Measurements from ENCODE around the gene SUMO2. TPM values are rescaled to one million over a fixed set of nuclear protein-coding genes. Genes with fewer than 3 reads are reported as not detected.
A peak's percentile ranks its signal among the peaks of the same experiment; 100 is the strongest.
"Not testable (repeated sequence)": the region's sequence is repeated elsewhere in the genome, so short reads cannot be mapped to it uniquely, and the experiment has no call there.

SUMO2 gene
- total and polyA plus RNA-seq, 2 experiments from 2014 or later = 112 to 424 TPM

- H3K4me1 ChIP-seq (ENCODE audit: insufficient read depth) = no peaks in the 10 kb centered on the region
Observed at GRCh38 chr17:75168998-75169397, 13.8 kb downstream of the SUMO2 start.

DNA sequence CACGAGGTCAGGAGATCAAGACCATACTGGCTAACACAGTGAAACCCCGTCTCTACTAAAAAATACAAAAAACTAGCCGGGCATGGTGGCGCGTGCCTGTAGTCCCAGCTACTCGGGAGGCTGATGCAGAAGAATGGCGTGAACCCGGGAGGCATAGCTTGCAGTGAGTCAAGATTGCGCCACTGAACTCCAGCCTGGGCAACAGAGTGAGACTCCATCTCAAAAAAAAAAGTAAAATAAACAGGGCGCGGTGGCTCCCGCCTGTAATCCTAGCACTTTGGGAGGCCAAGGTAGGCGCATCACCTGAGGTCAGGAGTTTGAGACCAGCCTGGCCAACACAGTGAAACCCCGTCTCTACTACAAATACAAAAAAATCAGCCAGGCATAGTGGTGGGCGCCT, 18.2 kb downstream of the SUMO2 start:
- not testable (repeated sequence) for H3K27ac ChIP-seq; H3K9me2 ChIP-seq (replicated peaks; ENCODE audit: insufficient read depth); H2AFZ ChIP-seq; H3K27me3 ChIP-seq; H3K4me2 ChIP-seq; H3K36me3 ChIP-seq (replicated peaks; ENCODE audit: insufficient read depth, low read depth); H3K9me3 ChIP-seq (ENCODE audit: low read depth); H3K4me1 ChIP-seq (ENCODE audit: insufficient read depth); DNase-seq (ENCODE audit: low spot score); H3K4me3 ChIP-seq
- Histone ChIP-seq H4K20me1 (ENCODE audit: insufficient read depth, poor library complexity, severe bottlenecking) (peaks cover 14% of the 10 kb centered on the region), H3K79me2 (peaks cover 12% of the 10 kb centered on the region)
- 98% methylated on average over 15 of the region's 15 CpGs for WGBS (ENCODE audit: low lambda C conversion rate, missing lambda C conversion rate)

More at GRCh38 chr17:75168998-75169397, 13.8 kb downstream of the SUMO2 start:
- 98% methylated on average over 4 of the region's 4 CpGs for WGBS (ENCODE audit: low lambda C conversion rate, missing lambda C conversion rate)
- Histone ChIP-seq H3K4me2 (no peak overlapping the region), H3K27me3 (no peaks in the 10 kb centered on the region), H3K9me2 (replicated peaks; ENCODE audit: insufficient read depth) (no peaks in the 10 kb centered on the region), H3K27ac (no peak overlapping the region), H3K79me2 (peaks cover 52% of the 10 kb centered on the region), H3K4me3 (no peak overlapping the region), H3K36me3 (replicated peaks; ENCODE audit: insufficient read depth, low read depth) (no peaks in the 10 kb centered on the region), H3K9me3 (ENCODE audit: low read depth) (no peaks in the 10 kb centered on the region), H2AFZ (no peak overlapping the region), H4K20me1 (ENCODE audit: insufficient read depth, poor library complexity, severe bottlenecking) (peaks cover 37% of the 10 kb centered on the region)
- TF ChIP-seq, protein P1, sequence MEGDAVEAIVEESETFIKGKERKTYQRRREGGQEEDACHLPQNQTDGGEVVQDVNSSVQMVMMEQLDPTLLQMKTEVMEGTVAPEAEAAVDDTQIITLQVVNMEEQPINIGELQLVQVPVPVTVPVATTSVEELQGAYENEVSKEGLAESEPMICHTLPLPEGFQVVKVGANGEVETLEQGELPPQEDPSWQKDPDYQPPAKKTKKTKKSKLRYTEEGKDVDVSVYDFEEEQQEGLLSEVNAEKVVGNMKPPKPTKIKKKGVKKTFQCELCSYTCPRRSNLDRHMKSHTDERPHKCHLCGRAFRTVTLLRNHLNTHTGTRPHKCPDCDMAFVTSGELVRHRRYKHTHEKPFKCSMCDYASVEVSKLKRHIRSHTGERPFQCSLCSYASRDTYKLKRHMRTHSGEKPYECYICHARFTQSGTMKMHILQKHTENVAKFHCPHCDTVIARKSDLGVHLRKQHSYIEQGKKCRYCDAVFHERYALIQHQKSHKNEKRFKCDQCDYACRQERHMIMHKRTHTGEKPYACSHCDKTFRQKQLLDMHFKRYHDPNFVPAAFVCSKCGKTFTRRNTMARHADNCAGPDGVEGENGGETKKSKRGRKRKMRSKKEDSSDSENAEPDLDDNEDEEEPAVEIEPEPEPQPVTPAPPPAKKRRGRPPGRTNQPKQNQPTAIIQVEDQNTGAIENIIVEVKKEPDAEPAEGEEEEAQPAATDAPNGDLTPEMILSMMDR (IDR thresholded peaks at IDR 0.05; ENCODE audit: poor library complexity) = no peak
- TF ChIP-seq EZH2 (IDR thresholded peaks at IDR 0.05; ENCODE audit: borderline replicate concordance) (no peak), EZH2phosphoT487 (IDR thresholded peaks at IDR 0.05; ENCODE audit: low read depth, severe bottlenecking, unreplicated experiment) (no peak)
- no peak for DNase-seq (ENCODE audit: low spot score)

DNA sequence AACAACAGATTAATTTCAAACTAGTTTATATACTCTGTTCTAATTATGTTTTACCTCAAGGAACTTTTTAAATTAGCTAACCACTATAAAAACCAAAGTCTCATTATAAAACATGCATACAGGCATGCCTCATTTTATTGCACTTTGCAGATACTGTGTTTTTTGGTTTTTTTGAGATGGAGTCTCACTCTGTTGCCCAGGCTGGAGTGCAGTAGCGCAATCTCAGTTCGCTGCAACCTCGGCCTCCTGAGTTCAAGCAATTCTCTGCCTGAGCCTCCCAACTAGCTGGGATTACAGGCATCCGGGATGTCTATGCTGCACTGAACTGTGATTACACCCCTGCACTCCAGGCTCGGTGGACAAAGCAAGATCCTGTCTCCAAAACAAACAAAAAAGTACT, 19.7 kb downstream of the SUMO2 start:
- TF ChIP-seq, protein P1 (IDR thresholded peaks at IDR 0.05; ENCODE audit: poor library complexity) = no peak
- TF ChIP-seq EZH2 (IDR thresholded peaks at IDR 0.05; ENCODE audit: borderline replicate concordance) = no peak
- TF ChIP-seq EZH2phosphoT487 (IDR thresholded peaks at IDR 0.05; ENCODE audit: low read depth, severe bottlenecking, unreplicated experiment) = no peak
- WGBS (ENCODE audit: low lambda C conversion rate, missing lambda C conversion rate) = 92% methylated on average over 5 of the region's 5 CpGs
- Histone ChIP-seq H2AFZ (no peak overlapping the region), H3K4me2 (no peak overlapping the region), H4K20me1 (ENCODE audit: insufficient read depth, poor library complexity, severe bottlenecking) (no peaks in the 10 kb centered on the region), H3K36me3 (replicated peaks; ENCODE audit: insufficient read depth, low read depth) (no peaks in the 10 kb centered on the region), H3K4me1 (ENCODE audit: insufficient read depth) (no peaks in the 10 kb centered on the region), H3K9me3 (ENCODE audit: low read depth) (no peaks in the 10 kb centered on the region), H3K27me3 (no peaks in the 10 kb centered on the region), H3K4me3 (no peak overlapping the region), H3K9me2 (replicated peaks; ENCODE audit: insufficient read depth) (no peaks in the 10 kb centered on the region), H3K79me2 (no peaks in the 10 kb centered on the region), H3K27ac (no peak overlapping the region)
- no peak for DNase-seq (ENCODE audit: low spot score)

DNA sequence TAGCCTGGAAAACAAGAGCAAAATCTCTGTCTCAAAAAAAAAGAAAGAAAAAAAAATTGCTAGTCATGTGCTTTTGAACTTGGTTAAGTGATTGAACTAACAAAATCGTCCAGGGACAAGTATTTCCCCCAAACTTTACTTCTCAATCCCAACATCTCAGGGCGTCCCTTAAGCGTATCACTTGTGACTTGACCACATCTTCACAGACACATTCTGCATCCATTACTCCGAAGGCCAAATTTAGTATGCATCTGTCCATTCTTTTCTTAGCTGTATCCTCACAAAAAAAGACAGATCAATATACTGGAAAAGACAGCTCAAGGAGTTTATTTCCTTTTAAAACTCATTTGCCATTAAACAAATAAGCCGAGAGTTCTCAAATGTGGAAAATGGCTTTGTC, 22.5 kb downstream of the SUMO2 start:
- H3K79me2 ChIP-seq = no peaks in the 10 kb centered on the region
- no peaks in the 10 kb centered on the region for H3K36me3 ChIP-seq (replicated peaks; ENCODE audit: insufficient read depth, low read depth)
- TF ChIP-seq EZH2 (IDR thresholded peaks at IDR 0.05; ENCODE audit: borderline replicate concordance) (no peak), EZH2phosphoT487 (IDR thresholded peaks at IDR 0.05; ENCODE audit: low read depth, severe bottlenecking, unreplicated experiment) (no peak)
- TF ChIP-seq, protein P1 (IDR thresholded peaks at IDR 0.05; ENCODE audit: poor library complexity) = no peak
- H3K9me2 ChIP-seq (replicated peaks; ENCODE audit: insufficient read depth) = no peaks in the 10 kb centered on the region
- H3K27me3 ChIP-seq = no peaks in the 10 kb centered on the region
- no peaks in the 10 kb centered on the region for H3K9me3 ChIP-seq (ENCODE audit: low read depth)
- no peaks in the 10 kb centered on the region for H4K20me1 ChIP-seq (ENCODE audit: insufficient read depth, poor library complexity, severe bottlenecking)
- no peak overlapping the region for H3K4me2 ChIP-seq
- no peaks in the 10 kb centered on the region for H3K4me1 ChIP-seq (ENCODE audit: insufficient read depth)
- H3K4me3 ChIP-seq = no peak overlapping the region
- 96% methylated on average over 5 of the region's 5 CpGs for WGBS (ENCODE audit: low lambda C conversion rate, missing lambda C conversion rate)
- H2AFZ ChIP-seq = no peak overlapping the region
- H3K27ac ChIP-seq = peak overlapping the region; percentile 73
- no peak for DNase-seq (ENCODE audit: low spot score)

Measured in hepatocyte (in vitro differentiated cells).